ENCODE measurements around the gene BRSK1.

GRCh38 chr19:55278391-55279135 is 5.2 kb upstream of the BRSK1 start:
- TF ChIP-seq CTCF (IDR thresholded peaks at IDR 0.05): no peak
- no peak for TF ChIP-seq EP300 (IDR thresholded peaks at IDR 0.05)
